ENCODE results near the gene XRN1. TPM values are rescaled to one million over a fixed set of nuclear protein-coding genes. Genes with fewer than 3 reads are reported as not detected.
"Not testable (repeated sequence)": the region's sequence is repeated elsewhere in the genome, so short reads cannot be mapped to it uniquely, and the experiment has no call there.

The XRN1 gene
- total RNA-seq, 1 donor from 2014 or later = 23.5 TPM

DNA sequence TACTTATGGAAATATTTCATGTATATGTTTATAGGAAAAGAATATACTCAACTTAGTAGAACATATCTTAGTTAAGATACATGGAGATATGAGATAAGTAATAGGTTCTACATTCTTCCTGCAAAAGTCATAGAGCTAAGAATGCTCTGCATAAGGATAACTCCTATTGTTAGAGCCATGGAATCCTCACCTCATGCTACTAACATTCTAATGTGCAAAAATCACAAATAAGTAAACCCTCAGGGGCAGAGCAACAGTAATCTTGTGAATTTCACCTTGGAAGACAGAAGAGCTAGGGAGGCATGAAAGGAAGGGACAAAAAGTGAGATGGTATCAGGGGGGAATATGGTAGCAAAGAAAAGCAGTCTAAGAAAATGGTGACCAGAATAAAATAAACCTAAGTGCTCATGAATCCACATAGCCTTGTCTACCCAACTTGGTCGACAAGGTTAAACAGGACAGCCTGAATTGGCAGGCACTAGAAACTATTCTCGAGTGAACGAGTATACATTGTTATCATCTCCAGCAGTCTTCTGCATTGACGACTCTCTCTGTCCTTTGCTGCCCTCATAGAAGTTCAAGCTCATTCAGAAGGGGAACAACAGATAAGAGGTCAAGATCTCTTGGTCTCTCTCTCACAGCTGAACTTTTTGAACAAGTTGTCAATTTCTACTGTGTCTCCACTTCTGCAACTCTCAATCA, 52.8 kb downstream of the XRN1 start:
- Mint-ChIP-seq H3K27me3 (ENCODE audit: low read depth) (no peaks in the 10 kb centered on the region), H3K36me3 (ENCODE audit: low read depth) (peaks cover 18% of the 10 kb centered on the region), H3K4me3 (no peak overlapping the region), H3K4me1 (no peaks in the 10 kb centered on the region), H3K9me3 (no peaks in the 10 kb centered on the region), H3K27ac (ENCODE audit: unreplicated experiment) (no peak overlapping the region)
- no peak for DNase-seq (ENCODE audit: low read depth, low spot score)
- TF ChIP-seq, protein P1, sequence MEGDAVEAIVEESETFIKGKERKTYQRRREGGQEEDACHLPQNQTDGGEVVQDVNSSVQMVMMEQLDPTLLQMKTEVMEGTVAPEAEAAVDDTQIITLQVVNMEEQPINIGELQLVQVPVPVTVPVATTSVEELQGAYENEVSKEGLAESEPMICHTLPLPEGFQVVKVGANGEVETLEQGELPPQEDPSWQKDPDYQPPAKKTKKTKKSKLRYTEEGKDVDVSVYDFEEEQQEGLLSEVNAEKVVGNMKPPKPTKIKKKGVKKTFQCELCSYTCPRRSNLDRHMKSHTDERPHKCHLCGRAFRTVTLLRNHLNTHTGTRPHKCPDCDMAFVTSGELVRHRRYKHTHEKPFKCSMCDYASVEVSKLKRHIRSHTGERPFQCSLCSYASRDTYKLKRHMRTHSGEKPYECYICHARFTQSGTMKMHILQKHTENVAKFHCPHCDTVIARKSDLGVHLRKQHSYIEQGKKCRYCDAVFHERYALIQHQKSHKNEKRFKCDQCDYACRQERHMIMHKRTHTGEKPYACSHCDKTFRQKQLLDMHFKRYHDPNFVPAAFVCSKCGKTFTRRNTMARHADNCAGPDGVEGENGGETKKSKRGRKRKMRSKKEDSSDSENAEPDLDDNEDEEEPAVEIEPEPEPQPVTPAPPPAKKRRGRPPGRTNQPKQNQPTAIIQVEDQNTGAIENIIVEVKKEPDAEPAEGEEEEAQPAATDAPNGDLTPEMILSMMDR (conservative IDR thresholded peaks at IDR 0.05) = no peak

DNA sequence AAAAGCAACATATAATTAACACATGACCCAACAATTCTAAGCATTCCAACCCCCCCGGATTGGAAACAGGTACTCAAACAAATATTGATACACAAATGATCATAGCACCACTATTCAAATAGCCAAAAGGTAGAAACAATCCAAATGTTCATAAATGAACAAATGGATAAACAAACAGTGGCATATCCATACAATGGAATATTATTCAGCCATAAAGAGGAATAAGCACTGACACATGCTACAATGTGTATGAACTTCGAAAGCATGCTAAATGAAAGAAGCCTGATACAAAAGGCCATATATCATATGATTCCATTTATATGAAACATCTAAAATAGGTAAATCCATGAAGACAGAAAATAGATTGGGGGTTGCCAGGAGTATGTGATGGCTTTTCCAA, 62.8 kb downstream of the XRN1 start:
- no peaks in the 10 kb centered on the region for H3K27me3 Mint-ChIP-seq (ENCODE audit: low read depth)
- no peaks in the 10 kb centered on the region for H3K4me1 Mint-ChIP-seq
- TF ChIP-seq, protein P1 (conservative IDR thresholded peaks at IDR 0.05) = no peak
- no peak overlapping the region for H3K27ac Mint-ChIP-seq (ENCODE audit: unreplicated experiment)
- no peak overlapping the region for H3K4me3 Mint-ChIP-seq
- H3K36me3 Mint-ChIP-seq (ENCODE audit: low read depth) = peaks cover 36% of the 10 kb centered on the region
- DNase-seq (ENCODE audit: low read depth, low spot score) = no peak
- H3K9me3 Mint-ChIP-seq = peaks cover 2% of the 10 kb centered on the region

DNA sequence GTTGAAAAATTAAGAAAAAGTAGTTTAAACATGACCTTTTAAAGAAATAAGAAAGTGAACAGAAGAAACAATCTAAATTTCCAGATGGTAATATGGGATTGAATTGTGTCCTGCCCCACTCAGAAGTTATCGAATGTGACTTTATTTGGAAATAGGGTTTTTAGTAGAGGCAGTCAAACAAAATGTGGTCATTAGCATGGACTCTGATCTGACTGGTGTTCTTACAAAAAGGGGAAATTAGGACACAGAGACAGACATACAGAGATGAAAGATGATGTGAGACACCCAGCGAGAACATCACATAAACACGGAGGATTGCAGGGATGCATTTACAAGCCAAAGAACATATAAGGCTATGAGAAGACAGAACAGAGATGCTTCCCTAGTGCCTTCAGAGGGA, 73.2 kb downstream of the XRN1 start:
- H3K4me3 Mint-ChIP-seq = no peak overlapping the region
- TF ChIP-seq, protein P1 (conservative IDR thresholded peaks at IDR 0.05) = no peak
- no peaks in the 10 kb centered on the region for H3K4me1 Mint-ChIP-seq
- peaks cover 12% of the 10 kb centered on the region for H3K36me3 Mint-ChIP-seq (ENCODE audit: low read depth)
- DNase-seq (ENCODE audit: low read depth, low spot score) = no peak
- H3K27ac Mint-ChIP-seq (ENCODE audit: unreplicated experiment) = no peak overlapping the region
- no peaks in the 10 kb centered on the region for H3K9me3 Mint-ChIP-seq
- no peaks in the 10 kb centered on the region for H3K27me3 Mint-ChIP-seq (ENCODE audit: low read depth)

DNA sequence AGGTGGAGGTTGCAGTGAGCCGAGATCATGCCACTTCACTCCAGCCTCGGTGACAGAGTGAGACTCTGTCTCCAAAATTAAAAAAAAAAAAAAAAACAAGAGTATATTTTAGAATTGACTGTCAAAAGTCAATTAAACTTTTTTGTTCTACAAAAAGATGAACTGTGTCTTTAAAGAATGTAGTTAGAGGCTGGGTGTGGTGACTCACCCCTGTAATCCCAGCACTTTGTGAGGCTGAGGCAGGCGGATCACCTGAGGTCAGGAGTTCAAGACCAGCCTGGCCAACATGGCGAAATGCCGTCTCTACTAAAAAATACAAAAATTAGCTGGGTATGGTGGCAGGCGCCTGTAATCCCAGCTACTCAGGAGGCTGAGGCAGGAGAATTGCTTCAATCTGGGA, 78.3 kb downstream of the XRN1 start:
- not testable (repeated sequence) for H3K27ac Mint-ChIP-seq (ENCODE audit: unreplicated experiment); H3K36me3 Mint-ChIP-seq (ENCODE audit: low read depth); DNase-seq (ENCODE audit: low read depth, low spot score); H3K4me3 Mint-ChIP-seq; H3K9me3 Mint-ChIP-seq; H3K4me1 Mint-ChIP-seq; H3K27me3 Mint-ChIP-seq (ENCODE audit: low read depth)

DNA sequence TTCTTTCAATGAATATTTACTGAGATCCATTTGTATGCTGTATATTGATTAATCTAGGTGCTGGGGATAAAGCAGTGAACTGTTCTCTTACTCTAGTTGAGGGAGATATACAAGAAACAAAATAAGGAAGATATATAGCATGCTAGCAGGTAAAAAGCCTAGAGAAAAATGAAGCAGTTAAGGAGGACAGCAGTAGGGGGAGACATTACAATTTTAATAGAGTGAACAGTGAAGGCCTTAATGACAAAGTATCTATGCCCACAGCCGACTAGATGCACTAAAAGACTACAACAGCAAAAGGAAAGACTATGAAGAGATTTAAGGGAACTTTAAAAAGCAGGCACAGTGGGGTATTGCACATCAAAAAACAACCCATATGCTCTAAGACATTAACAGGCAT, 81.4 kb downstream of the XRN1 start:
- Mint-ChIP-seq H3K36me3 (ENCODE audit: low read depth) (peaks cover 2% of the 10 kb centered on the region), H3K27ac (ENCODE audit: unreplicated experiment) (no peak overlapping the region), H3K9me3 (no peaks in the 10 kb centered on the region), H3K27me3 (ENCODE audit: low read depth) (no peaks in the 10 kb centered on the region), H3K4me3 (no peak overlapping the region), H3K4me1 (no peaks in the 10 kb centered on the region)
- TF ChIP-seq, protein P1 (conservative IDR thresholded peaks at IDR 0.05) = peak; percentile 45
- DNase-seq (ENCODE audit: low read depth, low spot score) = no peak

- Mint-ChIP-seq H3K27ac (ENCODE audit: unreplicated experiment) (no peak overlapping the region), H3K27me3 (ENCODE audit: low read depth) (no peaks in the 10 kb centered on the region), H3K9me3 (no peaks in the 10 kb centered on the region), H3K4me3 (no peak overlapping the region), H3K4me1 (no peaks in the 10 kb centered on the region), H3K36me3 (ENCODE audit: low read depth) (peaks cover 4% of the 10 kb centered on the region)
- TF ChIP-seq, protein P1 (conservative IDR thresholded peaks at IDR 0.05) = no peak
- no peak for DNase-seq (ENCODE audit: low read depth, low spot score)
Measured at GRCh38 chr3:142363936-142364467, 83.8 kb downstream of the XRN1 start.

DNA sequence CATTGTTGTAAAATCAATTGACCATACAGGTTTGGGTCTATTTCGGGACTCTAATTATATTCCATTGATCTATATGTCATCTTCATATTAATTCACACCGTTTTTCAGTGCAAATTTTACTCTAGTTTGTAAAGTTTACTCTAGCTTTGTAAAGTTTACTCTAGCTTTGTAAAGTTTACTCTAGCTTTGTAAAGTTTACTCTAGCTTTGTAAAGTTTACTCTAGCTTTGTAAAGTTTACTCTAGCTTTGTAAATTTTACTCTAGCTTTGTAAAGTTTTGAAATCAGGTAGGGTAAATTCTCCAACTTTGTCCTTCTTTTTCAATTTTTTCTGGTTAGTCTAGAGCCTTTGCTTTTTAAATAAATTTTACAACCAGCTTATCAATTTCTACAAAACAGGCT, 84.4 kb downstream of the XRN1 start:
- H3K4me3 Mint-ChIP-seq; H3K36me3 Mint-ChIP-seq (ENCODE audit: low read depth); H3K9me3 Mint-ChIP-seq; H3K27ac Mint-ChIP-seq (ENCODE audit: unreplicated experiment); H3K27me3 Mint-ChIP-seq (ENCODE audit: low read depth); H3K4me1 Mint-ChIP-seq; DNase-seq (ENCODE audit: low read depth, low spot score): not testable (repeated sequence)
